GM12878 (cell line): ENCODE measurements around the gene VEGFB. TPM values are rescaled to one million over a fixed set of nuclear protein-coding genes. Genes with fewer than 3 reads are reported as not detected.

ENCODE experiments used
- CBFB ChIP-seq: IDR thresholded peaks from 2 replicates; pipeline ENCODE4 v1.6.1; 2016; ENCODE audit warnings: antibody characterized with exemption, low read depth
- CUX1 ChIP-seq: IDR thresholded peaks from 2 replicates; pipeline ENCODE4 v1.6.1; 2012; ENCODE audit warnings: improper control_type of control experiment, low read depth, low read length; ENCODE audit not compliant: insufficient replicate concordance
- EP300 ChIP-seq, 2 experiments: fragments of 150-350 bp in 1 of 2; IDR thresholded peaks; 2 replicates each; pipeline ENCODE4 v1.6.1; 2011 to 2012; ENCODE audit warnings: low read depth in 2 of 2, low read length in 2 of 2, borderline replicate concordance in 1 of 2, improper control_type of control experiment in 1 of 2, inconsistent platforms in 1 of 2; ENCODE audit not compliant: control insufficient read depth in 1 of 2
- FOS ChIP-seq: IDR thresholded peaks from 3 replicates; pipeline ENCODE4 v1.6.1; 2011; ENCODE audit warnings: borderline replicate concordance; ENCODE audit not compliant: insufficient read length; ENCODE audit errors: extremely low read depth
- FOXM1 ChIP-seq: IDR thresholded peaks from 2 replicates; pipeline ENCODE4 v1.6.1; 2012; ENCODE audit warnings: low read depth, mild to moderate bottlenecking, inconsistent platforms, low read length, moderate library complexity
- HDAC6 ChIP-seq: fragments of 200-600 bp; sonication (generic); IDR thresholded peaks from one replicate; pipeline ENCODE4 v1.8.0; 2017; ENCODE audit warnings: antibody characterized with exemption; ENCODE audit not compliant: unreplicated experiment
- KLF5 ChIP-seq: fragments of 450-650 bp; IDR thresholded peaks from 2 replicates; pipeline ENCODE4 v1.6.1; 2014; ENCODE audit warnings: mild to moderate bottlenecking; ENCODE audit not compliant: partially characterized antibody
- LARP7 ChIP-seq: fragments of 450-650 bp; IDR thresholded peaks from 2 replicates; pipeline ENCODE4 v1.6.1; 2017; ENCODE audit warnings: mild to moderate bottlenecking
- NFYA ChIP-seq: IDR thresholded peaks from 2 replicates; pipeline ENCODE4 v1.6.1; 2011; ENCODE audit warnings: low read depth, mild to moderate bottlenecking, low read length, improper control_type of control experiment, borderline replicate concordance
- POLR2A ChIP-seq: IDR thresholded peaks from 2 replicates; pipeline ENCODE4 v1.6.1; 2011; ENCODE audit warnings: low read depth, mild to moderate bottlenecking, low read length
- POLR2AphosphoS2 ChIP-seq: IDR thresholded peaks from 2 replicates; pipeline ENCODE4 v1.6.1; 2011; ENCODE audit warnings: low read depth, mild to moderate bottlenecking, low read length, improper control_type of control experiment, moderate library complexity
- RBBP5 ChIP-seq: fragments of 200-600 bp; sonication (generic); conservative IDR thresholded peaks from 2 replicates; pipeline ENCODE4 v1.6.1; 2016
- RFX5 ChIP-seq: IDR thresholded peaks from 2 replicates; pipeline ENCODE4 v1.6.1; 2011; ENCODE audit warnings: low read depth, low read length, improper control_type of control experiment
- SIN3A ChIP-seq: IDR thresholded peaks from 2 replicates; pipeline ENCODE4 v1.6.1; 2012; ENCODE audit warnings: low read depth, low read length, improper control_type of control experiment
- SREBF1 ChIP-seq: IDR thresholded peaks from 2 replicates; pipeline ENCODE4 v1.6.1; 2012; ENCODE audit warnings: mild to moderate bottlenecking, low read length
- TAF1 ChIP-seq: IDR thresholded peaks from 2 replicates; pipeline ENCODE4 v1.6.1; 2011; ENCODE audit warnings: mild to moderate bottlenecking, low read depth, low read length, borderline replicate concordance
- ZSCAN29 ChIP-seq: fragments of 450-650 bp; IDR thresholded peaks from 2 replicates; pipeline ENCODE4 v1.6.1; 2017; ENCODE audit warnings: mild to moderate bottlenecking, moderate library complexity
- polyA plus RNA-seq, 11 experiments: library from polyadenylated mRNA; depleted of rRNA in 4 of 11; unstranded in 6 of 11; stranded (reverse) in 5 of 11; fragments of >200 nt; fragmentation: Nextera tagmentation in 4 of 11; fragmentation: Illumina TruSeq in 1 of 11; extraction: Ambion mirVana in 4 of 11; extraction: Trizol in 1 of 11; gene quantifications; 1 replicate in 1 of 11; 2 replicates in 10 of 11; pipeline versions ENCODE4 v1.2.1 to v1.2.3, GENCODE V29; 2011 to 2016; ENCODE audit warnings: inconsistent platforms in 2 of 11, missing spikeins in 2 of 11, low read depth in 1 of 11
- total RNA-seq, 4 experiments: library from RNA; depleted of rRNA in 3 of 4; stranded (reverse); fragments of >200 nt in 3 of 4; fragmentation: Illumina TruSeq in 1 of 4; extraction: Trizol in 1 of 4; gene quantifications; 2 replicates each; pipeline versions ENCODE4 v1.2.1 to v1.2.3, GENCODE V29; 2013 to 2021
- TF ChIP-seq, protein P1 (sequence below): IDR thresholded peaks from 2 replicates; pipeline ENCODE4 v1.6.1; 2012; ENCODE audit warnings: mild to moderate bottlenecking, low read depth, low read length
- TF ChIP-seq, protein P2 (sequence below): IDR thresholded peaks from 2 replicates; pipeline ENCODE4 v1.6.1; 2011; ENCODE audit warnings: low read depth, low read length, improper control_type of control experiment, borderline replicate concordance
- TF ChIP-seq, protein P3 (sequence below): fragments of 450-650 bp; IDR thresholded peaks from 2 replicates; pipeline ENCODE4 v1.6.1; 2014; ENCODE audit warnings: mild to moderate bottlenecking

VEGFB gene
- total and polyA plus RNA-seq, 10 of the 15 experiments (the other 5 are each of a cell fraction or from before 2014, with no cell fraction given) = 7.0 to 75.8 (median 20.3) TPM

GRCh38 chr11:64230171-64230984 lies 4.0 kb upstream of the VEGFB start, which contains the start of gene DNAJC4 (continued):
- no peak for TF ChIP-seq CBFB
- no peak for TF ChIP-seq CUX1
- TF ChIP-seq, protein P1, sequence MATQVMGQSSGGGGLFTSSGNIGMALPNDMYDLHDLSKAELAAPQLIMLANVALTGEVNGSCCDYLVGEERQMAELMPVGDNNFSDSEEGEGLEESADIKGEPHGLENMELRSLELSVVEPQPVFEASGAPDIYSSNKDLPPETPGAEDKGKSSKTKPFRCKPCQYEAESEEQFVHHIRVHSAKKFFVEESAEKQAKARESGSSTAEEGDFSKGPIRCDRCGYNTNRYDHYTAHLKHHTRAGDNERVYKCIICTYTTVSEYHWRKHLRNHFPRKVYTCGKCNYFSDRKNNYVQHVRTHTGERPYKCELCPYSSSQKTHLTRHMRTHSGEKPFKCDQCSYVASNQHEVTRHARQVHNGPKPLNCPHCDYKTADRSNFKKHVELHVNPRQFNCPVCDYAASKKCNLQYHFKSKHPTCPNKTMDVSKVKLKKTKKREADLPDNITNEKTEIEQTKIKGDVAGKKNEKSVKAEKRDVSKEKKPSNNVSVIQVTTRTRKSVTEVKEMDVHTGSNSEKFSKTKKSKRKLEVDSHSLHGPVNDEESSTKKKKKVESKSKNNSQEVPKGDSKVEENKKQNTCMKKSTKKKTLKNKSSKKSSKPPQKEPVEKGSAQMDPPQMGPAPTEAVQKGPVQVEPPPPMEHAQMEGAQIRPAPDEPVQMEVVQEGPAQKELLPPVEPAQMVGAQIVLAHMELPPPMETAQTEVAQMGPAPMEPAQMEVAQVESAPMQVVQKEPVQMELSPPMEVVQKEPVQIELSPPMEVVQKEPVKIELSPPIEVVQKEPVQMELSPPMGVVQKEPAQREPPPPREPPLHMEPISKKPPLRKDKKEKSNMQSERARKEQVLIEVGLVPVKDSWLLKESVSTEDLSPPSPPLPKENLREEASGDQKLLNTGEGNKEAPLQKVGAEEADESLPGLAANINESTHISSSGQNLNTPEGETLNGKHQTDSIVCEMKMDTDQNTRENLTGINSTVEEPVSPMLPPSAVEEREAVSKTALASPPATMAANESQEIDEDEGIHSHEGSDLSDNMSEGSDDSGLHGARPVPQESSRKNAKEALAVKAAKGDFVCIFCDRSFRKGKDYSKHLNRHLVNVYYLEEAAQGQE = no peak
- 0 out of 2 replicates have a peak, but pooled peaks have one; percentile 21 for TF ChIP-seq TAF1
- TF ChIP-seq, protein P2, sequence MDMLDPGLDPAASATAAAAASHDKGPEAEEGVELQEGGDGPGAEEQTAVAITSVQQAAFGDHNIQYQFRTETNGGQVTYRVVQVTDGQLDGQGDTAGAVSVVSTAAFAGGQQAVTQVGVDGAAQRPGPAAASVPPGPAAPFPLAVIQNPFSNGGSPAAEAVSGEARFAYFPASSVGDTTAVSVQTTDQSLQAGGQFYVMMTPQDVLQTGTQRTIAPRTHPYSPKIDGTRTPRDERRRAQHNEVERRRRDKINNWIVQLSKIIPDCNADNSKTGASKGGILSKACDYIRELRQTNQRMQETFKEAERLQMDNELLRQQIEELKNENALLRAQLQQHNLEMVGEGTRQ = no peak
- TF ChIP-seq FOXM1 = no peak
- TF ChIP-seq KLF5 = no peak
- peak; percentile 71 for TF ChIP-seq POLR2AphosphoS2
- no peak for TF ChIP-seq LARP7
- TF ChIP-seq NFYA = no peak
- no peak for TF ChIP-seq EP300 (IDR thresholded peaks at IDR 0.05; ENCODE audit: borderline replicate concordance in 1 of 2, control insufficient read depth in 1 of 2, low read depth in 2 of 2, low read length in 2 of 2)
- no peak for TF ChIP-seq SIN3A
- peak; percentile 80 for TF ChIP-seq POLR2A
- TF ChIP-seq, protein P3, sequence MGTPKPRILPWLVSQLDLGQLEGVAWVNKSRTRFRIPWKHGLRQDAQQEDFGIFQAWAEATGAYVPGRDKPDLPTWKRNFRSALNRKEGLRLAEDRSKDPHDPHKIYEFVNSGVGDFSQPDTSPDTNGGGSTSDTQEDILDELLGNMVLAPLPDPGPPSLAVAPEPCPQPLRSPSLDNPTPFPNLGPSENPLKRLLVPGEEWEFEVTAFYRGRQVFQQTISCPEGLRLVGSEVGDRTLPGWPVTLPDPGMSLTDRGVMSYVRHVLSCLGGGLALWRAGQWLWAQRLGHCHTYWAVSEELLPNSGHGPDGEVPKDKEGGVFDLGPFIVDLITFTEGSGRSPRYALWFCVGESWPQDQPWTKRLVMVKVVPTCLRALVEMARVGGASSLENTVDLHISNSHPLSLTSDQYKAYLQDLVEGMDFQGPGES = no peak
- no peak for TF ChIP-seq HDAC6
- TF ChIP-seq RBBP5 = no peak
- TF ChIP-seq RFX5 = no peak
- TF ChIP-seq SREBF1 = no peak
- TF ChIP-seq FOS = no peak
- TF ChIP-seq ZSCAN29 = no peak
